Gastrocnemius medialis (tissue), 4 donors: ENCODE results near the gene LIPH.

ENCODE experiments used
- CTCF ChIP-seq, 5 experiments: fragments of 450-650 bp in 3 of 5; fragments of 200-600 bp in 2 of 5; sonication (generic) in 2 of 5; IDR thresholded peaks in 4 of 5; conservative IDR thresholded peaks in 1 of 5; 1 replicate in 4 of 5; 2 replicates in 1 of 5; pipeline ENCODE4 v1.5.1; 2016 to 2019; ENCODE audit warnings: antibody characterized with exemption in 5 of 5, mild to moderate bottlenecking in 3 of 5, moderate library complexity in 3 of 5
- POLR2A ChIP-seq, 2 donors: fragments of 450-650 bp; IDR thresholded peaks; one replicate each; pipeline ENCODE4 v1.6.1; 2017; ENCODE audit warnings: antibody characterized with exemption in 2 of 2, mild to moderate bottlenecking in 2 of 2, moderate library complexity in 2 of 2

- TF ChIP-seq CTCF (IDR thresholded peaks at IDR 0.05 in 4 of 5, conservative IDR thresholded peaks at IDR 0.05 in 1 of 5), result no peak
- no peak for TF ChIP-seq POLR2A (IDR thresholded peaks at IDR 0.05)
These were observed 2.7 kb downstream of the LIPH start for GRCh38 chr3:185549651-185550111.
